ENCODE results near the gene NCDN.
A peak's percentile ranks its signal among the peaks of the same experiment; 100 is the strongest.

NCDN gene

DNA sequence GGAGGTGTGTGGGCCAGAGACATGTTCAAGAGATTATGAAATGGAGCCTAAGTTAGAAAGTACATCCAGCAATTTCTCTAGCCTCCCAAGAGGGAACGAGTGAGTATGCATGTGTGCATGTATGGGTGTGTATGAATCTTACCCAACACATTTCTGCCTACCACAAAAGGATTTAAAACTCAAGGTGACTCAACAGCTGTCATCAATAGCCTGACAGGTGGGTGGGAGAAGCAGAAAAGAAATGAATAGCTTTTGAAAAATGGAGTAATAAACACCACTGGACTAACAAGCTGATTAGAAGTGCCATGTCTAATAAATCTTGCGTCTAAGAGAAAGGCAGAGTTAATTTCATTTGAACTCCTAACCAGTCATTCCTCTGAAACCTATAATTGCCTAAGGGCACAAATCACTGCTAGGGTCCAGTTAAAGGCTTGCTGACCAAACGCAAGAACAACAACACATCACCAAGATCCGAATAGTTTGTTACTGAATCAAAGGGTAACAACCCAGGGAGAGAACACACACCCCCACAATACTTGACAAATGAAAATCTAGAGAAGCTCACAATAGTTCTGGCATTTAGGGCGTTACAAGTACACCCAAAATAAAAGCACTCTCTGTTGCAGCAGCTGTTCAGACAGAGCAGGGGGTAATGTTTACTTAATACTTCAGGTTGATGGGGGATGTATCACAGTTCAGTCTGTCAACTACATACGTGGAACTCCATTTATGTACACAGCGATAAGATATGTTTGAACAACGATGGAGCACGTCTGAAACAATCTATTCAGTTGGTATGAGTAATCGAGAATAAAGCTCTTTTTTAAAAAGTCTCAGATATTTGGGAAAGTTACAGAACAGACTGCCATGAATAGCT is 1.8 kb upstream of the NCDN start:
- DNase-seq: no peak

DNA sequence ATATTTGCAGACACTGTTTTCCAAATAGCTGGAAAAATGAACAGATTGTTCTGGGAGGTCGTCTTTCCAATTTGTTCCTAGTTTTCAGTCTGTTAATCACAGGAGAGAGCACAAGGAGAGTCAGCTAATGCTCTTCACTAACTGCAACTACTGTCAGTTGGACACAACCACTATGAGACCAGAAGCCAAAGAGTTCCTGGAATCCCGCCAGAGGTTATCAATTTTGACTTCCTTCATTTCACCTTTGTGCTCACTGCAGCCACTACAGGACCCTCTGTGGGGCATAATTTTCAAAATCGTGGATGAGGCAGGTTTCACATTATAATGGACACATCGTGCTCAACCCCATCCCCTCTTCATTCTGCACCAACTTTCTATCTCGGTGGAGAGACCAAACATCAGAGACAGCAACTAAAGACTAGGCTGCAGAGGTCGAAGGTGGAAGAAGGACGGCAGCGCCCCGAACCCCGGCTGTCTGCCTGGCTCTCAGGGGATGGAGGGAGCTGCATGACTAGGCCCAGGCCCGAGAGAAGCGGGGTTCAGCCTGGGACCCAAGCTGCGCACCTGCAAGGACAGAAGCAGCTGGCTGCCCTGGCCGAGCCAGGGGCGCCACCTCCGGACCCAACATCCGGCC is 998 bp upstream of the NCDN start:
- no peak for DNase-seq

DNA sequence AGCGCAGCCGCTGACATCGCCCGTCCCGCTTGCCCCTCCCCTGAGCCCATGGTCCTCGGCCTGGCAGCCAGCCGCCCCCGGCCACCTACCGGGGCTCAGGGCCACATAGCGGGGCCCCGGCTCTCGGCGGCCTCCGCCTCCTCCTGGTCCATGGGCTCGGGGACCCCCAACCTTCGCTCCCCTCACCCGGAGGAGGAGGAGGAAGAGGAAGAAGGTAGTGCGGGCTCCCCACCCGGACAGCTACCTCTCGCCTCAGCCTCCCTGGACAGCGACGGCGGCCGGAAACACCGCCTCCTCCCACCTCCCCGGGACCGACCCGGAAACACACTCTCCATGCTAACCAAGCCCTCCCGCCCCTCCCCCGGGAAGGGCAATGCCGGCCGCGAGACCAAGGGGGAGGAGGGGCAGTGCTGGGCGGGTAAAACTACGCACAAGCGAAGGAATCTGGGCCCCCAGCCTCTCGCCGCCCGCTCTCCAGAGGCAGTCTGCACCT is 435 bp upstream of the NCDN start, which contains the start of gene KIAA0319L:
TSS of gene KIAA0319L (minus strand) at position 286 of the 493 bp plus-strand sequence. CDS start 2,912 bp downstream, outside the sequence.
- no peak for DNase-seq

DNA sequence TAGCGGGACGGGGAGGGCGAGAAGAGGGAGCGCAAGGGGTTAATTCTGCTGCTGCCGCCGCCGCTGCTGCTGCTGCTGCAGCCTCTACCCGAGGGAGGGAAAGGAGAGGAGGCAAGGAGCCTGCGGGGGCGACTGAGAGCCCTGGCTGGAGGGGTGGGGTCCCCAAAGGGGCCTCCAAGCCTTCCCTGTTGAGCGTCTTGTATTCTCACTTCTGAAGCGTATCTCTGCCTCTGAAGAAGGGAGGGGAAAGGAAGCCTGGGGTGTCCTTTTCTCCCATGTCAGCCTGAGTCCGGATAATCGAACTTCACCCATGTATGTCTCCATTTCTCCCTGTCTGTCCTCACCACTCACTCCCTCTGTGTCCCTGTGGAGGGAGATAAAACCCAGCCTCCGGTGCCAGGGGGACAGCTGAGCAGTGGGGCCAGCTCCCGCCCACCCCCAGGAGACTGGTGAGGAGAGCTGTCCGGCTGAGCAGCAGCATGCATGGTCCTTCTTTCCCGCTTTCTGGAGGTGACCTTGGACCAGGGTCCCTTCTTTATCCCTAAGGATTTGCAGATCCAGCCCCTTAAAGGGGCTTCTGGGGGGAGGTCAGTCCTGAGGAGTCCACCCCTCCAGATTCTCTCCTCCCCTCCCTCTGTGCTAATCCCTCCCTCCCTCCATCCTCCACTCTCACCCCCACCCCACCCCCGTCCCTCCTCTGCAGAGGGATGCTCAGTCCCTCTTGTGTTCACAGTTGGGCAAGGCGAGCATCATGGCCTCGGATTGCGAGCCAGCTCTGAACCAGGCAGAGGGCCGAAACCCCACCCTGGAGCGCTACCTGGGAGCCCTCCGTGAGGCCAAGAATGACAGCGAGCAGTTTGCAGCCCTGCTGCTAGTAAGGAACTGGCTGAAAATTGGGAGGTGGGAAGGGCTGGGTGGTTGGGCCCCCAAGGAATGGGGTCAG is 1.0 kb downstream of the NCDN start:
- DNase-seq: no peak

DNA sequence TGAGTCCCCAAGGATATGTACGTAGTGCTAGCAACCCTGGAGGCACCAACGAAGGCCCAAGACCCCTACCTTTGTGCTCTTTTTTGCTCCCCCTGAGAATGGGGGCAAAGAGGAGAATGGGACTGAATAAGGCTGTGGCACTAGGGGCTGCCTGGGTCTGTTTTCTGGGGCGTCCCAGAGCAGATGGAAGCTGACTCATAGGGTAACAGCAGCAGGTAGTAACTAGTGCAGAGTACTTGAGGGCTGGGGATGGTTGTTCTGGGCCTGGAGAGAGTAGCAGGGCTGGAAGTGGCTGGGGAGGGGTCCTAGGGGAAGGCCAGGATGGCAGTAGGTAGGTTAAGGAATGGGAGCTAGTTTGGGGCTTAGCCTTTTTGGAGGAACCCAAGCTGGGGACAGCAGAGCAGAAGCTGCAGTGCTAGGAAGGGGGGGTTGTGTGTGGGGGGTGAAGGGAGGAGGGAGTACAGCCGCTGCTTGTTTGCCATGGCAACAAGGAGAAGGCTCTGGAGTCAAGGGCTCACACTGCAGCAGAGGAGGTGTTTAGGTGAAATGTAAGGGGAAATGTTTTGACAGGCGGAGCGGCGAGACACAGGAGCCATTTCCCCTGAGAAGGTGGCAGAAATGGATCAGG is 1.8 kb downstream of the NCDN start:
- peak; percentile 30 for DNase-seq

DNA sequence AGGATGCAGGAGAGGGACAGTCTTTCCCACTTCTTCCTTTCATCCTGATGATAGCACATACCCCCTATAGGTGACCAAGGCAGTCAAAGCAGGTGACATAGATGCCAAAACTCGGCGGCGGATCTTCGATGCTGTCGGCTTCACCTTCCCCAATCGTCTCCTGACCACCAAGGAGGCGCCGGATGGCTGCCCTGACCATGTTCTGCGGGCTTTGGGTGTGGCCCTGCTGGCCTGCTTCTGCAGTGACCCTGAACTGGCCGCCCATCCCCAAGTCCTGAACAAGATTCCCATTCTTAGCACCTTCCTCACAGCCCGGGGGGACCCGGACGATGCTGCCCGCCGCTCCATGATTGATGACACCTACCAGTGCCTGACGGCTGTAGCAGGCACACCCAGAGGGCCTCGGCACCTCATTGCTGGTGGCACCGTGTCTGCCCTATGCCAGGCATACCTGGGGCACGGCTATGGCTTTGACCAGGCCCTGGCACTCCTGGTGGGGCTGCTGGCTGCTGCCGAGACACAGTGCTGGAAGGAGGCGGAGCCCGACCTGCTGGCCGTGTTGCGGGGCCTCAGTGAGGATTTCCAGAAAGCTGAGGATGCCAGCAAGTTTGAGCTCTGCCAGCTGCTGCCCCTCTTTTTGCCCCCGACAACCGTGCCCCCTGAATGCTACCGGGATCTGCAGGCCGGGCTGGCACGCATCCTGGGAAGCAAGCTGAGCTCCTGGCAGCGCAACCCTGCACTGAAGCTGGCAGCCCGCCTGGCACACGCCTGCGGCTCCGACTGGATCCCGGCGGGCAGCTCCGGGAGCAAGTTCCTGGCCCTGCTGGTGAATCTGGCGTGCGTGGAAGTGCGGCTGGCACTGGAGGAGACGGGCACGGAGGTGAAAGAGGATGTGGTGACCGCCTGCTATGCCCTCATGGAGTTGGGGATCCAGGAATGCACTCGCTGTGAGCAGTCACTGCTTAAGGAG is 2.9 kb downstream of the NCDN start:
- no peak for DNase-seq

DNA sequence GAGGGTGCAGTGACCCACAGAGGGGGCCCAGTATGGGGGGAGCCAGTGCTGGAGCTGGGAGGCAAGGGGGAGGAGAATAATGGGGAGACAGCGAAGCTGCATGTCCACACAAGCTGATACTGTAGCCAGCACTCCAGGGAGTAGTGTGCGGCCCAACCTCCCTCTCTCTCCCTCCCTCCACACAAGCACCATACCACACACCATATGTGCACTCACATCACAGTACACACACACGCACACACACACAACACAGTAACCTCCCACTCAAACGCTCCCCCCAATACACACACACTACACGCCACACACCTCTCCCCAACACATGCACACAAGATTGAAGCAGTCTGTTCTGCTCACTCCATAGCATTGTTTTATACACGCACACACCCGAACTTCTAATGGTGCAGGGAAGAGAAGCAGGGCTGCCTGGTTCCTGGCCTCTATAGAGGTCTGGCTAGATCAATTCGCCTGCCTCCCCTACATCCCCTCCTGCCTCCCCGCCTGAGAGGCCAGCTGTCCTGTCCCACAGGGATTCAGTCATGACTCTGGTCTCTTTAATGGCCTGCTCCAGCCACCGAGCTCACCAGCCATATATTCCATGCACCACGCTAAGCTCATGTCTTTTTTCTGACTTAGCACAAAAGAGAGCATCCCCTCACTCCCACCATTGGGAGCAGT is 3.8 kb downstream of the NCDN start:
- DNase-seq: no peak

DNA sequence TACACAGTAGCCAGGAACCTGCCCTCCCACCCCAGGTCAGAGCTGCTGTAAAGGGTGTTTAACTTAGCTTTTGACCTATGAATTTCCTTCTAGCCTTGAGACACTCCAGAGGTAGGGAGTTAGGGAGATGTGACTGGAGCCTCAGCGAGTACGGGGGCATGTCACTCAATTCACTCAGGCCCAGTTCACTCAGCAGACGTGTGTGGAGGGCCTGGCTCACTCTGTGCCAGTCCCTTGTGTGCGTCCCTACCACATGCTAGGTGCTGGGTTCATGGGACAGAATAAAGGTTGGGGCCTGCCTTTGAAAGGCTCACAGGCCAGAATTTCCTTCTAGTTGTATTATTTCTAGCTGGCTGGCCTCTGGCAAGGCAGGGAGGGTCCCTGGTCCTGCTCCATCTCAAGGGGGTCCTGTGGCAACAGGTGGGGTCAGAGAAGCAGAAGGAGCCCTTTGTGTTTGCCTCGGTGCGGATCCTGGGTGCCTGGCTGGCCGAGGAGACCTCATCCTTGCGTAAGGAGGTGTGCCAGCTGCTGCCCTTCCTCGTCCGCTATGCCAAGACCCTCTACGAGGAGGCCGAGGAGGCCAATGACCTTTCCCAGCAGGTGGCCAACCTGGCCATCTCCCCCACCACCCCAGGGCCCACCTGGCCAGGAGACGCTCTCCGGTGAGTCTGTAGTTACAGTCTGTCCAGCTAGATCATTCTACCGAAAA is 4.5 kb downstream of the NCDN start:
- no peak for DNase-seq

- DNase-seq: no peak
These were observed 5.6 kb downstream of the NCDN start for GRCh38 chr1:35563166-35563565.

- peak; percentile 68 for DNase-seq
These were observed 6.7 kb downstream of the NCDN start for GRCh38 chr1:35564037-35564883.

DNA sequence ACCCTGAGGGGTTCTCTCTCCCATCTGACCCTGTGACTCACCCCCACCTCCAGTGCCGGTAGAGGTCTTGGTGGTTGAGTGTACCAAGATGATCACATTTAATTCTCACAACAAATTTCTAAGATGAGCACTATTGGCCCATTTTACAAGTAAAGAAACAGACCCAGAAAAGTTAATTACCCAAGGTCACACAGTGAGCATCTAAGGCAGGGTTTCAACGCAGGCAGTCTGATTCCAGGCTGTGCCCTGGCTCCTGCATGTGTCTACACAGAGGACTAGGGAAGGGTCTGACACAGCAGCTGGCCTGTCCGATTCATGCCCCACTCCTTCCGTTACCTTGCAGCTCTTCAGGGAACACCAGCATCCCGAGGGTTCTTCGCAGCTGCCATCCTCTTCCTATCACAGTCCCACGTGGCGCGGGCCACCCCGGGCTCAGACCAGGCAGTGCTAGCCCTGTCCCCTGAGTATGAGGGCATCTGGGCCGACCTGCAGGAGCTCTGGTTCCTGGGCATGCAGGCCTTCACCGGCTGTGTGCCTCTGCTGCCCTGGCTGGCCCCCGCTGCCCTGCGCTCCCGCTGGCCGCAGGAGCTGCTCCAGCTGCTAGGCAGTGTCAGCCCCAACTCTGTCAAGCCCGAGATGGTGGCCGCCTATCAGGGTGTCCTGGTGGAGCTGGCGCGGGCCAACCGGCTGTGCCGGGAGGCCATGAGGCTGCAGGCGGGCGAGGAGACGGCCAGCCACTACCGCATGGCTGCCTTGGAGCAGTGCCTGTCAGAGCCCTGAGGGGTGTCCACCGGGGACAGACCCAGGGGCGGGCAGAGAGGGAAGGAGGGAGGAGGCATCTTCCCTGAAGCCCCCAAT is 7.5 kb downstream of the NCDN start:
- no peak for DNase-seq

DNA sequence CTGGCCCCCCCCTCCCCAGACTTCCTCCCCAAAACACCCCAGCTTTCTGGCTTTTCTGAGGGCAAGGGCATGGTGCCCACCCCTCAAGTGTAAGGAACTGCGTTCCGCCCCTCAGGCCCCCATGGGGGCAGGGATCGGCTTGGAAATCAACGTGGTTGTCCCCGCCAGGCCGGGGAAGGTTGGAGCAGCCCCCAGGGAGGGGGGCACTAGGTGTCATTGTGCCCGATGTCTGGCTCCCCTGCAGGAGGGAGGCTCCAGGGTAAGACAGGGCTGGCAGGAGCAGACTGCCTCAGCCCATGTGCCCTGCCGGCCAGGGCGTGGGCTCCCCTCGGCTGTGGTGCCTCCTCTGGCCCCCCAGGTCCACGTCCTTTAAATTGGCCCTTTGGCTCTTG is 8.1 kb downstream of the NCDN start:
- DNase-seq: no peak

DNA sequence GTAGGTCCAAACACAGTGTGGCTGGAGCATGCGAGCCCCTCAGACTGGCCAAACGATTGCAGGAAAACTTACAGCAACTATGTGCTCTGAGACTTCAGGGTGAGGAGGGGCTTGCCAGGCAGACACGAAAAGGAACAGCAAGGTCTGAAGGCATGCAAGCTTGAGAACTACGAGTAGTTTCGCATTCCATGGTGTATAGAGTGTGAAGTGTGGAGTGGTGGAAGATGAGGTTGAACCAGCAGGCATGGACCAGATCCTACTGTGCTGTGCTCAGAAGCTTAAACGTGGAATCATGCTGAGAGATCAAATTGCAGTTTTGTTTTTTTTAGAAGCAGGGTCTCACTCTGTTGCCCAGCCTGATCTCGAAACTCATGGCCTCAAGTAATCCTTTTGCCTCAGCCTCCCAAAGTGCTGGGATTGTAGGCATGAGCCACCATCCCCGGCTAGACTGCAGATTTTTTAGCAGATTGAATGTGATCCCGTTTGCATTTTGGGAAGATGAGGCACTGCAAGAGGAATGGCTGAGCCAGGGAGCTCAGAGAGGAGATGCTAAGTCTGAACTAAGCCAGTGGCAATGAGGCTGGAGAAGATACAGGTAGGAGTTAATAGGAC is 10.5 kb downstream of the NCDN start:
- no peak for DNase-seq

DNA sequence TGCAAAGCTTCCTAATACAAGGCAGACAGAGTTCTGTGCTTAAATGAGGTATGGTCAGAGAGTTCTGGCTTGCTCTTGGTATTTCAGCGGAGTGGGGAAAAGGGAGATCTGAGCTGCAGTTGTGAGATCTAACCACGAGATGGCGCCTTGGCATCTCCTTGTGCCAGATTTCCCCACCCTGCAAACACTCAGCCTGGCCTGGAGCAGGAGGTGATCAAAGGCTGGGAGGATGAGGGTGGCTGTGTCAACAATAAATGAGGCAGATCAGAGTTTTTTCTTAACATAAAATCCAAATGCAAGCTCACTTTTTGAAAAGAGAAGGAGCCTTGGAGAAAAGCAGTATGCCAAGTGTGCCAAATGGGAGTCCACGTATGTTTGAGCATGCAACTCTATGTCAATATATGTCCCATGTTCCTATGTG is 11.4 kb downstream of the NCDN start:
- peak; percentile 56 for DNase-seq

GRCh38 chr1:35569936-35570335 is 12.3 kb downstream of the NCDN start:
- no peak for DNase-seq

- no peak for DNase-seq
These were observed 13.1 kb downstream of the NCDN start for GRCh38 chr1:35570589-35571137.

DNA sequence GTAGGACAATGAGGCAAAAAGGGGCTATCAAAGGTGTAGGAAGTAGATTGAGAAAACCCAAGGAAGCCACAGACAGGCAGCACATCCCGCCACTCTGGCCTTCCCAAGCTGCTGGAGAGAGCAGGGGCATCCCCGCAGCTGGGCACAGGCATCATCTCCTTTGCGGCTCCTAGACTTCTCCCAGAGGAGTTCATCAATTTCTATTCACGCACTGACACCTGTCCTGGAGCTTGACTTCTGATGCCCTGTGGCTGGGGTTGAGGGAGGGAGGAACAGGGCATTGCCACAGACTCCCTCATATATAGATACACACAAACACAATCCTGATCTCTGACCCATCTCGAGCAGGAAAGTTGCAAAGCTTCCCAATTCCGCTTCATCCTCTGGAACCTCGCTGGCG is 13.7 kb downstream of the NCDN start:
- no peak for DNase-seq
